Mucosa of descending colon (tissue), 3 donors: Measurements from ENCODE around the gene BCL2L1. TPM values are rescaled to one million over a fixed set of nuclear protein-coding genes. Genes with fewer than 3 reads are reported as not detected.

Experiments used
- ATAC-seq: fragments of 200-7000 bp; cut with Tn5 transposase; one replicate; pipeline ENCODE4 v1.9.1; 2020; ENCODE audit warnings: mild to moderate bottlenecking, moderate library complexity
- DNase-seq, 3 donors: peaks; one replicate each; pipeline ENCODE4 v3.0.0-alpha.2; 2020
- H3K36me3 ChIP-seq: fragments of 200-600 bp; one replicate; pipeline ENCODE4 v1.8.0; 2021; ENCODE audit warnings: low read depth, mild to moderate bottlenecking
- H3K4me1 ChIP-seq: fragments of 200-600 bp; one replicate; pipeline ENCODE4 v1.8.0; 2021; ENCODE audit warnings: low read depth, mild to moderate bottlenecking
- H3K4me3 ChIP-seq: fragments of 200-600 bp; one replicate; pipeline ENCODE4 v1.8.0; 2021; ENCODE audit warnings: mild to moderate bottlenecking
- H3K9me3 ChIP-seq: fragments of 200-600 bp; one replicate; pipeline ENCODE4 v1.8.0; 2021; ENCODE audit warnings: mild to moderate bottlenecking
- intact Hi-C, 2 donors: fragments of 100-400 bp; cut with DNase I in 1 of 2; cut with micrococcal nuclease in 1 of 2; formaldehyde crosslinking; loops; one replicate each; pipeline versions ENCODE4 v1.11.0 to v1.11.1; 2022; cut with DNase I, micrococcal nuclease
- total RNA-seq, 3 donors: library from RNA; stranded (reverse); fragmentation: NEBNext Ultra II Directional in 2 of 3; extraction: Animal tissue kit (Norgen Biotek cat#: 25700) in 2 of 3; gene quantifications; one replicate each; pipeline versions ENCODE4 v1.2.1 to v1.2.4, GENCODE V29; 2021 to 2023
- TF ChIP-seq, protein P1 (sequence below): fragments of 200-600 bp; IDR thresholded peaks from one replicate; pipeline ENCODE4 v1.8.0; 2022; ENCODE audit warnings: antibody characterized with exemption, mild to moderate bottlenecking
- donor health status: DM: no; HTN: no; CAD: no; lungs with moderate emphysema.
- donor health status: DM: no; HTN: no; CAD: no.
- donor health status: DM: no; HTN: yes; CAD: no.

Gene BCL2L1
- total RNA-seq, 3 donors from 2014 or later = 76.2 to 90.3 (median 78.1) TPM

DNA sequence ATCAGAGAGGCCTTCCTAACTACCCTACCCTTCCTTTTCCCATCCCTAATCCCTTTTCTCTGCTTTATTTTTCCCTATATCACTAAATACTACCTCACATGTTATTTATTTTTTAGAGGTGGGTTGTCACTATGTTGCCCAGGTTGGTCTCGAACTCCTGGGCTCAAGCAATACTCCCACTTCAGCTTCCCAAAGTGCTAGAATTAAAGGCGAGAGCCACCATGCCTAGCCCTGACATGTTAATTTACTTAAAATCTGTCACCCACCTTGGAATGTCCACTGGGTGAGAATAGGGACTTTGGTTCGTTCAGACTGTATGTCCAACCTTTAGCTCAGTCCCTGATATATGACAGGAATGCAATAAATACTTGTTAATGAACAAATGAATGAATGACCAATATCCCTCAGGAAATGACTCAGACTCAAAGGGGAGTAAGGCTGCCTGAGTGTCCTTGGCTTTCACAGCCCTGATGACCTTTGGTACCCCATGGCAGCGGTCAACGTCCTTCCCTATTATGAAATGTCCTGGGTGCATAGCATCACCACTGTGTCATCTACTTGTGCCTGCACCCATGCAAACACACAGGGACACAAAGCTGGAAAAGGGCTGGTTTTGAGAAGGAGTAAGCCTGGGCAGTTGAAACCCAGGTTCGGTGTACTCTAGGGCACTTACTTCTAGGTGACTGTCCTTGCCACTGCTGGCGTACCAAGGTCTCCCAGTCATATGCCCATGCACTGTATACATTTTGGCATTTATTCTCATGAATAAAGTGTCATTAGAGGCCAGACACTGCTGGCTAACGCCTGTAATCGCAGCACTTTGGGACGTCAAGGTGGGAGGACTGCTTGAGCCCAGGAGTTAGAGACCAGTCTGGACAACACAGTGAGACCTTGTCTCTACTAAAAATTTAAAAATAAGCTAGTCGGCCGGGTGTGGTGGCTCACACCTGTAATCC lies 26.5 kb downstream of the BCL2L1 start:
- intact Hi-C loops = no loop called here
- DNase-seq = no peak

DNA sequence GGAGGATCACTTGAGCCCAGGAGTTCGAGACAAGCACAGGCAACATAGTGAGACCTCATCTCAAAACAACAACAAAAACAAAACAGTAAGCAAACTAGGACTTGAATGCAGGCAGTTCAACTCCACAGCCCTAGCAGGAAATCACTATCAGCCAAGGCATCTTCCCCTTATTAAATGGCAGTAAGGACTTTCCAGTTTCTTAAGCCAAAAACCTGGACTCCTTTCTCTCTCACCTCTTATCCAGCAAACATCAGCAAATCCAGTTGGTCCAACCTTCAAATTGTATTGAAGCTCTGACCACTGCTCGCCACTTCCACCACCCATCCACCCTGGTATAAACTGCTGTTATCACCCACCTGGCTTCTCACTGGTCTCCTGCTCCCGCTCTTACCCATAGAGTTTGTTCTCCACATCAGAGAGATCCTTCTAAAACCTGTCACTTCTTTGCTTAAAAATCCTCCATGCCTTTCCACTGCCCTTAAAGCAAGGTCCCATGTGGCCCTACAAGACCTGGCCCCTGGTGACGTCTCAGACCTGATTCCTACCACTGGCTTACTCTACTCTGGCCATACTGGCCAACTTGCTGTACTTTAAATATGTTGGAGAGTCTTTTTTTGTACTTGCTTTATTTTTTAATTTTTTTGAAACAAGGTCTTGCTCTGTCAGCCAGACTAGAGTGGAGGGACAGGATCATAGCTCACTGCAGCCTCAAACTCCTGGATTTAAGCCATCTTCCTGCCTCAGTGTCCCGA lies 27.6 kb downstream of the BCL2L1 start:
- intact Hi-C loops = no loop called here
- TF ChIP-seq, protein P1, sequence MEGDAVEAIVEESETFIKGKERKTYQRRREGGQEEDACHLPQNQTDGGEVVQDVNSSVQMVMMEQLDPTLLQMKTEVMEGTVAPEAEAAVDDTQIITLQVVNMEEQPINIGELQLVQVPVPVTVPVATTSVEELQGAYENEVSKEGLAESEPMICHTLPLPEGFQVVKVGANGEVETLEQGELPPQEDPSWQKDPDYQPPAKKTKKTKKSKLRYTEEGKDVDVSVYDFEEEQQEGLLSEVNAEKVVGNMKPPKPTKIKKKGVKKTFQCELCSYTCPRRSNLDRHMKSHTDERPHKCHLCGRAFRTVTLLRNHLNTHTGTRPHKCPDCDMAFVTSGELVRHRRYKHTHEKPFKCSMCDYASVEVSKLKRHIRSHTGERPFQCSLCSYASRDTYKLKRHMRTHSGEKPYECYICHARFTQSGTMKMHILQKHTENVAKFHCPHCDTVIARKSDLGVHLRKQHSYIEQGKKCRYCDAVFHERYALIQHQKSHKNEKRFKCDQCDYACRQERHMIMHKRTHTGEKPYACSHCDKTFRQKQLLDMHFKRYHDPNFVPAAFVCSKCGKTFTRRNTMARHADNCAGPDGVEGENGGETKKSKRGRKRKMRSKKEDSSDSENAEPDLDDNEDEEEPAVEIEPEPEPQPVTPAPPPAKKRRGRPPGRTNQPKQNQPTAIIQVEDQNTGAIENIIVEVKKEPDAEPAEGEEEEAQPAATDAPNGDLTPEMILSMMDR = no peak
- H3K4me1 ChIP-seq = peaks cover 38% of the 10 kb centered on the region
- ATAC-seq (no peak), DNase-seq (no peak)
- no peaks in the 10 kb centered on the region for H3K9me3 ChIP-seq
- no peaks in the 10 kb centered on the region for H3K36me3 ChIP-seq
- no peak overlapping the region for H3K4me3 ChIP-seq

More for the DNA sequence above, 26.5 kb downstream of the BCL2L1 start:
- peaks cover 38% of the 10 kb centered on the region for H3K4me1 ChIP-seq
- TF ChIP-seq, protein P1 = no peak
- no peaks in the 10 kb centered on the region for H3K36me3 ChIP-seq
- no peaks in the 10 kb centered on the region for H3K9me3 ChIP-seq
- peak; percentile 65 for ATAC-seq
- no peak overlapping the region for H3K4me3 ChIP-seq

DNA sequence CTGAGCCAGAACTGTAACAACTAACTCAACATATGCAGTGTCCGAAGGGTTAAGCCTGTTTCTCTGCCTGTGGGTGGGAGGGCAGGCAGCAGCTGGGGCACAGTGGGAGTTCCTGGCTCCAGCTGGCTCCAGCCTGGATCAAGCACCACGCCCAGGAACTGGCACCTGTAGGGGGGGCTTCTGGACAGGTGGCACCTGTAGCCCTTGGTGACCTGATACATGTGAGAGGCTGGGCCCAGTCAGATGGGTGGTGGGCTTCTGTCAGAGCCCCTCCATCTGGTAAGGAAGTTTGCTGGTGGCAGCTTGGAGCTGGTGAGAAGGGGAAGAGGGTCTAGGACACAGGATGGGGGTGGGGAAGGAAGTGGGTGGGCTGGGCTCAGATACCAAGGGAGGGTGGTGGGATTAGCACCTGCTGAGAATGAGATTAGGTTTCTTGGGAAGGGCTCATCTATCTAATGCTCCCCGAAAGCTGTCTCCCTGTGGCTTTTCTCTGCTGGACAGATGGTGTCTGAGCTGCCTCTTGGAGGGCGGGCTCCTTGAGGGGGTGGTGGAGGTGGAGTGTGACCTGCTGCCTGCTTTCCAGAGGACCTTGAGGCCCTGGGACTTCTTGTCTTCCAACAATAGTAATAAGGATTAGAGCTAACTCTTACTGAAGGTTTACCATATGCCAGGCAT lies 28.5 kb downstream of the BCL2L1 start:
- intact Hi-C loops = no loop called here
- no peak for DNase-seq
- peak; percentile 23 for ATAC-seq
- Histone ChIP-seq H3K36me3 (no peaks in the 10 kb centered on the region), H3K4me1 (peaks cover 32% of the 10 kb centered on the region), H3K4me3 (no peak overlapping the region), H3K9me3 (no peaks in the 10 kb centered on the region)
- TF ChIP-seq, protein P1 = no peak

DNA sequence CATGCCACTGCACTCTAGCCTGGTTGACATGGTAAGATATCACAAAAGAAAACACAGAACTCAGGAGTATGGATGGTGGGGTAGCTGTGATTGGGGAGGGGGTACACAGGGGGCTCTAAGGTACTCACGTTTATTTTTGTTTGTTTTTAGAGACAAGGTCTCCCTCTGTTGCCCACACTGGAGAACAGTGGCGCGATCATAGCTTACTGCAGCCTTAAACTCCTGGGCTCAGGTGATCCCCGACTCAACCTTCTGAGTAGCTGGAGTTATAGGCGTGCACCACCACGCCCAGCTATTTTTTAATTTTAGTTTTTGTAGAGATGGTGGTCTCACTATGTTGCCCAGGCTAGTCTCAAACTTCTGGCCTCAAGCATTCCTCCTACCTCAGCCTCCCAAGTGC lies 29.3 kb downstream of the BCL2L1 start:
- DNase-seq (no peak), ATAC-seq (no peak)
- Histone ChIP-seq H3K4me1 (peaks cover 24% of the 10 kb centered on the region), H3K36me3 (no peaks in the 10 kb centered on the region), H3K4me3 (no peak overlapping the region), H3K9me3 (no peaks in the 10 kb centered on the region)
- intact Hi-C loops = no loop called here
- TF ChIP-seq, protein P1 = no peak

DNA sequence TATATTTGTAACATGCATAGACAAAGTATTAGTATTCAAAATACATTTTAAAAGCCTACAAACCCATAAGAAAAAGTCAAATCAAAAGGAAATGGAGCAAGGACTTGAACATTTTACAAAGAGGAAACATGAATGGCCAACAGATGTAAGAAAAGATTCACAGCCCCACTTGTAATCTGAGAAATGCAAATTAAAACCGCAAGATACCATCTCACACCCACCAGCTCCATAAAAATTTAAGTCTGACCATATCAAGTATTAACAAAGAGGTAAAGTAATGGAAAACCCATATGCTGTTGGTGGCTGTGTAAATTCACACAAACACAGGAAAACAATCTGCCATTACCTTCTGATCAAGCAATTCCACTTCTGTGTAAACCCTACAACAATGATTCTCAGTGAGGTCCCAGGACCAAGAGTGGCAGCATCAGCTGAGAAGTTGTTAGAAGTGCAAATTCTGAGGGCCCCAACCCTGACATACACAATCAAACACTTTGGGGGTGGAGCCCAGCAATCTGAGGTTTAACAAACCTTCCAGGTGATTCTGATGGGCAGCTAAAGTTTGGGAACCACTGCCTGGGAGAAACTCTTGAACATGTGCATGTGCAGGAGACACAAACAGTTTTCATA lies 30.9 kb downstream of the BCL2L1 start:
- intact Hi-C loops = no loop called here
- ATAC-seq (no peak), DNase-seq (no peak)
- peaks cover 15% of the 10 kb centered on the region for H3K4me1 ChIP-seq
- H3K36me3 ChIP-seq = no peaks in the 10 kb centered on the region
- no peaks in the 10 kb centered on the region for H3K9me3 ChIP-seq
- TF ChIP-seq, protein P1 = no peak
- H3K4me3 ChIP-seq = no peak overlapping the region
